Astrocyte (in vitro differentiated cells and primary cell): ENCODE data around the gene FBXL7. TPM values are rescaled to one million over a fixed set of nuclear protein-coding genes. Genes with fewer than 3 reads are reported as not detected.
A peak's percentile ranks its signal among the peaks of the same experiment; 100 is the strongest.

Experiments
- DNase-seq: peaks from one replicate; pipeline ENCODE4 v3.0.0-alpha.2; 2010; ENCODE audit warnings: low read depth
- FAIRE-seq: peaks from 2 replicates; lab custom pipeline; 2011; peaks lifted over from hg19 to GRCh38; lab: Jason Lieb, UNC
- H2AFZ ChIP-seq: 2 replicates; pipeline ENCODE4 v1.6.0; 2012; ENCODE audit warnings: low read depth, low read length, inconsistent platforms
- H3K27ac ChIP-seq: 2 replicates; pipeline ENCODE4 v1.5.1; 2011; ENCODE audit warnings: low read depth, low read length, inconsistent platforms
- H3K27me3 ChIP-seq: 2 replicates; pipeline ENCODE4 v1.6.0; 2011; ENCODE audit warnings: low read length, inconsistent platforms; ENCODE audit not compliant: insufficient read depth
- H3K36me3 ChIP-seq: 2 replicates; pipeline ENCODE4 v1.5.1; 2011; ENCODE audit warnings: low read length, inconsistent platforms; ENCODE audit not compliant: insufficient read depth
- H3K4me1 ChIP-seq: 2 replicates; pipeline ENCODE4 v1.5.1; 2011; ENCODE audit warnings: low read length, inconsistent platforms; ENCODE audit not compliant: insufficient read depth
- H3K4me2 ChIP-seq: 2 replicates; pipeline ENCODE4 v1.6.0; 2012; ENCODE audit warnings: low read length, inconsistent platforms
- H3K4me3 ChIP-seq: 2 replicates; pipeline ENCODE4 v1.5.1; 2011; ENCODE audit warnings: low read depth, mild to moderate bottlenecking, low read length, inconsistent platforms; ENCODE audit not compliant: insufficient read depth
- H3K79me2 ChIP-seq: 2 replicates; pipeline ENCODE4 v1.6.0; 2012; ENCODE audit warnings: mild to moderate bottlenecking, low read length, inconsistent platforms; ENCODE audit not compliant: insufficient read depth
- H3K9ac ChIP-seq: 2 replicates; pipeline ENCODE4 v1.6.0; 2012; ENCODE audit warnings: mild to moderate bottlenecking, low read length, inconsistent platforms
- H3K9me3 ChIP-seq: 2 replicates; pipeline ENCODE4 v1.5.1; 2012; ENCODE audit warnings: low read depth, mild to moderate bottlenecking, low read length, inconsistent platforms; ENCODE audit not compliant: insufficient read depth
- H4K20me1 ChIP-seq: 2 replicates; pipeline ENCODE4 v1.6.0; 2012; ENCODE audit warnings: low read length, inconsistent platforms; ENCODE audit not compliant: insufficient read depth
- H3K27ac Mint-ChIP-seq: one replicate; pipeline ENCODE4 v1.8.0; 2021; ENCODE audit warnings: mild to moderate bottlenecking, mixed read lengths; ENCODE audit not compliant: unreplicated experiment
- H3K27me3 Mint-ChIP-seq: one replicate; pipeline ENCODE4 v1.8.0; 2021; ENCODE audit warnings: low read depth, mixed read lengths; ENCODE audit not compliant: unreplicated experiment
- H3K36me3 Mint-ChIP-seq: one replicate; pipeline ENCODE4 v1.8.0; 2021; ENCODE audit warnings: low read depth, mixed read lengths; ENCODE audit not compliant: unreplicated experiment
- H3K4me1 Mint-ChIP-seq: one replicate; pipeline ENCODE4 v1.8.0; 2021; ENCODE audit warnings: low read depth, mixed read lengths; ENCODE audit not compliant: unreplicated experiment
- H3K4me3 Mint-ChIP-seq: one replicate; pipeline ENCODE4 v1.8.0; 2021; ENCODE audit warnings: mild to moderate bottlenecking, moderate library complexity, mixed read lengths; ENCODE audit not compliant: unreplicated experiment
- H3K9me3 Mint-ChIP-seq: one replicate; pipeline ENCODE4 v1.8.0; 2021; ENCODE audit warnings: mild to moderate bottlenecking, mixed read lengths; ENCODE audit not compliant: unreplicated experiment
- EZH2 ChIP-seq: IDR thresholded peaks from 2 replicates; pipeline ENCODE4 v1.6.1; 2012; ENCODE audit warnings: mild to moderate bottlenecking, low read length, inconsistent platforms; ENCODE audit not compliant: insufficient read depth
- total RNA-seq: library from RNA; stranded (reverse); gene quantifications from 2 replicates; pipeline ENCODE4 v1.2.1, GENCODE V29; 2021
- TF ChIP-seq, protein P1 (sequence below): IDR thresholded peaks from 2 replicates; pipeline ENCODE4 v1.5.1; 2011; ENCODE audit warnings: low read depth, mild to moderate bottlenecking, inconsistent platforms, low read length, moderate library complexity; ENCODE audit not compliant: insufficient read depth

FBXL7 gene
- total RNA-seq, 1 donor from 2014 or later: 21.0 TPM

DNA sequence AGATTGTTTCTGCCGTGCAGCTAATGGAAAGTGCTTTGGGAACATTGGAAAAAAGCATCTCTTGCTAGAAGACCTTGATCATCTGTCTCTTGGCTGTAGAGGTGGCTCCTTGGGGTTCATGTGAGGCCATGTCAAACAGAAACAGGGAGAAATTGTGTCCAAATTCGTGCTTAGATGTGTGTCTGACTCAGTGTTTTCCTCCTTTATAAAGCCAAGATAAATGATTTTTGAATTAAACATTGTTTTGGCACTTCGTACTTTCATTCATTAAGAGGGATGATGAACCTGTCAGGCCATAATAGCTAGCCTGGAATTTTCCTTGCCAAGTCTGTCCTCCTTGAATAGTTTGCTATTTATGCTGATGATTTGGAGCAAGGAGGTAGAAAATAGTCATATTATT, 143.8 kb downstream of the FBXL7 start:
- Histone ChIP-seq H3K9ac (no peak overlapping the region), H3K36me3 (no peaks in the 10 kb centered on the region), H4K20me1 (peaks cover 45% of the 10 kb centered on the region), H2AFZ (no peak overlapping the region), H3K4me3 (no peak overlapping the region), H3K4me2 (no peak overlapping the region), H3K9me3 (no peaks in the 10 kb centered on the region), H3K4me1 (peaks cover 12% of the 10 kb centered on the region), H3K27ac (no peak overlapping the region), H3K79me2 (peaks cover 10% of the 10 kb centered on the region), H3K27me3 (no peaks in the 10 kb centered on the region)
- no peaks in the 10 kb centered on the region for H3K9me3 Mint-ChIP-seq
- peaks cover 7% of the 10 kb centered on the region for H3K36me3 Mint-ChIP-seq
- no peaks in the 10 kb centered on the region for H3K27me3 Mint-ChIP-seq
- DNase-seq (peak; percentile 52), FAIRE-seq (no peak)
- H3K27ac Mint-ChIP-seq: no peak overlapping the region
- H3K4me1 Mint-ChIP-seq: peaks cover 27% of the 10 kb centered on the region
- no peak for TF ChIP-seq EZH2
- TF ChIP-seq, protein P1, sequence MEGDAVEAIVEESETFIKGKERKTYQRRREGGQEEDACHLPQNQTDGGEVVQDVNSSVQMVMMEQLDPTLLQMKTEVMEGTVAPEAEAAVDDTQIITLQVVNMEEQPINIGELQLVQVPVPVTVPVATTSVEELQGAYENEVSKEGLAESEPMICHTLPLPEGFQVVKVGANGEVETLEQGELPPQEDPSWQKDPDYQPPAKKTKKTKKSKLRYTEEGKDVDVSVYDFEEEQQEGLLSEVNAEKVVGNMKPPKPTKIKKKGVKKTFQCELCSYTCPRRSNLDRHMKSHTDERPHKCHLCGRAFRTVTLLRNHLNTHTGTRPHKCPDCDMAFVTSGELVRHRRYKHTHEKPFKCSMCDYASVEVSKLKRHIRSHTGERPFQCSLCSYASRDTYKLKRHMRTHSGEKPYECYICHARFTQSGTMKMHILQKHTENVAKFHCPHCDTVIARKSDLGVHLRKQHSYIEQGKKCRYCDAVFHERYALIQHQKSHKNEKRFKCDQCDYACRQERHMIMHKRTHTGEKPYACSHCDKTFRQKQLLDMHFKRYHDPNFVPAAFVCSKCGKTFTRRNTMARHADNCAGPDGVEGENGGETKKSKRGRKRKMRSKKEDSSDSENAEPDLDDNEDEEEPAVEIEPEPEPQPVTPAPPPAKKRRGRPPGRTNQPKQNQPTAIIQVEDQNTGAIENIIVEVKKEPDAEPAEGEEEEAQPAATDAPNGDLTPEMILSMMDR: no peak
- H3K4me3 Mint-ChIP-seq: no peak overlapping the region

DNA sequence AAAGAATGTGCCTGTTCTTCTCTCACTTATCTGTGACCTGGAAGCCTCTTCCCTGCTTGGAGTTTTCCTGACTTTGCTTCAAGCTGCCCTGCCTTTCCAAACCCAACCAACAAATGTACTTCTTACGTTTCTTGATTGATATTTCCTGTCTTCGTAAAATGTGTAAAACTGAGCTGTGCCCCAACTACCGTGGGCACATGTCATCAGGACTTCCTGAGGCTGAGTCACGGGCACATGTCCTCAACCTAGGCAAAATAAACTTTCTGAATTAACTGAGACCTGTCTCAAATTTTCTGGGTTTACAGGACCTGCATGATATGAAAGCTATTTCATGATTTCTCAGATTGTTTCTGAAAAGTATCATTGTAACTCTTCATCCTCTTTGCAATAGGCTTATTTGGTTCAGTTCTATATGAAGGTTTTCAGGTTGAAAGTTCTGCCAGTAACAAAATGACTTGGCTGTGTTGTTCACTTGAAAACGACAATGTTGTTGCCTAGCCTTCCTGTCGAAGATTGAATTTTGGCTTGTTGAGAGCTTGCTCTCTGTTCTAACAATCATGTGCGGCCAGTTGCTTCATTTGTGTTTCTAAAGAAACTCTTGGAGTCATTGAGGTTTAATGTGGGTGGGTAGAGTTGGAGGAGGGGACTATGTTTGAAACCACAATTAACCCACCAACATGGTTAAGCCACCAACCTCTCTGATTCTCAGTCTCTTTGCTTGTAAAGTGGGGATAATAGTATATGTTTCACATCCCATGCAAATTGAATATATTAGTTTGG, 145.6 kb downstream of the FBXL7 start:
- no peak overlapping the region for H3K9ac ChIP-seq
- TF ChIP-seq, protein P1: no peak
- no peak for TF ChIP-seq EZH2

DNA sequence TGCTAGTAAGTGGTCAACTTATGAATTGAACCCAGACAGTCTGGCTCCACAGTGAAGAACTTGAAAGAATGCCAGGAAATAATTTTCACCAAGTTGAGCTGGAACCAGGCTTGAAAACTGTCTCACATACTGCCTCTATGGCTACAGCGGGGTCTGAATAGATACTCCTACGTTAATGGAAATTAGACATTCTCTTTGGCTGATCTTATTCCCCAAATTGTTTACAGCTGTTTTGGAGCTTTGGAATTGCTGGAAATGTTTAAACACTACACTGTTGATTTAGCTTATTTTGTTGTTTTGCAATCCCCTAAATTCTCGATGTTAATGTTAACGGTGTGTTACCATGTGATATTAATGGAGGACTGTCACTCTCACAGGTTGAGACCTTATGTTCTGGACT, 146.4 kb downstream of the FBXL7 start:
- no peaks in the 10 kb centered on the region for H3K9me3 ChIP-seq
- H3K4me3 Mint-ChIP-seq: no peak overlapping the region
- peaks cover 6% of the 10 kb centered on the region for H3K36me3 Mint-ChIP-seq
- H3K36me3 ChIP-seq: no peaks in the 10 kb centered on the region
- no peaks in the 10 kb centered on the region for H3K27me3 ChIP-seq
- TF ChIP-seq, protein P1: no peak
- TF ChIP-seq EZH2: no peak
- peaks cover 5% of the 10 kb centered on the region for H3K9me3 Mint-ChIP-seq
- DNase-seq (no peak), FAIRE-seq (peak; percentile 63)
- H3K4me2 ChIP-seq: no peak overlapping the region
- H3K79me2 ChIP-seq: peaks cover 10% of the 10 kb centered on the region
- no peak overlapping the region for H3K27ac Mint-ChIP-seq
- H2AFZ ChIP-seq: no peak overlapping the region
- H3K9ac ChIP-seq: no peak overlapping the region
- H3K4me1 ChIP-seq: peaks cover 12% of the 10 kb centered on the region
- H3K4me1 Mint-ChIP-seq: peaks cover 35% of the 10 kb centered on the region
- H4K20me1 ChIP-seq: peaks cover 38% of the 10 kb centered on the region
- no peak overlapping the region for H3K4me3 ChIP-seq
- no peaks in the 10 kb centered on the region for H3K27me3 Mint-ChIP-seq
- H3K27ac ChIP-seq: no peak overlapping the region

More for the DNA sequence above, 145.6 kb downstream of the FBXL7 start:
- peak; percentile 43 for DNase-seq
- Histone ChIP-seq H3K4me1 (peaks cover 12% of the 10 kb centered on the region), H4K20me1 (peaks cover 42% of the 10 kb centered on the region), H3K4me2 (peak overlapping the region; percentile 34), H3K36me3 (no peaks in the 10 kb centered on the region), H3K4me3 (no peak overlapping the region), H2AFZ (no peak overlapping the region), H3K27ac (no peak overlapping the region), H3K9me3 (no peaks in the 10 kb centered on the region), H3K27me3 (no peaks in the 10 kb centered on the region), H3K79me2 (peaks cover 10% of the 10 kb centered on the region)
- Mint-ChIP-seq H3K27me3 (no peaks in the 10 kb centered on the region), H3K4me3 (no peak overlapping the region), H3K4me1 (peaks cover 32% of the 10 kb centered on the region), H3K36me3 (peaks cover 3% of the 10 kb centered on the region), H3K27ac (peak overlapping the region; percentile 79), H3K9me3 (peaks cover 2% of the 10 kb centered on the region)
- FAIRE-seq: peak; percentile 91
